ENCODE measurements around the gene PTRHD1. TPM values are rescaled to one million over a fixed set of nuclear protein-coding genes. Genes with fewer than 3 reads are reported as not detected.

PTRHD1 gene
- total RNA-seq, 4 donors from 2014 or later = 22.6 to 41.8 (median 25.8) TPM

GRCh38 chr2:24819442-24820174, 26.4 kb upstream of the PTRHD1 start:
- H3K36me3 ChIP-seq = peaks cover 0 to 97% (median 7%) of the 10 kb centered on the region in 3 donors
- no peak for DNase-seq
- H3K9me3 ChIP-seq = no peaks in the 10 kb centered on the region
- intact Hi-C loops (cut with DNase I) = no loop called here
- H3K4me1 ChIP-seq = no peaks in the 10 kb centered on the region
- 78 to 88% methylated on average over 3 to 9 of the region's 21 CpGs for WGBS, 2 donors
- no peak for TF ChIP-seq CTCF (IDR thresholded peaks at IDR 0.05)
- TF ChIP-seq POLR2A (IDR thresholded peaks at IDR 0.05) = no peak
- H3K4me3 ChIP-seq = no peak overlapping the region
- no peaks in the 10 kb centered on the region for H3K27me3 ChIP-seq
- no peak overlapping the region for H3K27ac ChIP-seq

- Histone ChIP-seq H3K9me3 (no peaks in the 10 kb centered on the region), H3K27ac (no peak overlapping the region), H3K4me3 (no peak overlapping the region), H3K4me1 (no peaks in the 10 kb centered on the region), H3K27me3 (no peaks in the 10 kb centered on the region), H3K36me3 (peaks cover 0 to 91% (median 7%) of the 10 kb centered on the region in 3 donors)
- DNase-seq = no peak
- TF ChIP-seq CTCF (IDR thresholded peaks at IDR 0.05) (no peak), POLR2A (IDR thresholded peaks at IDR 0.05) (no peak)
- intact Hi-C loops (cut with DNase I) = no loop called here
- 77 to 87% methylated on average over 5 to 7 of the region's 9 CpGs for WGBS, 2 donors
These were observed 25.6 kb upstream of the PTRHD1 start for GRCh38 chr2:24818721-24819167.

GRCh38 chr2:24816884-24817283, 23.7 kb upstream of the PTRHD1 start:
- no peak for DNase-seq
- Histone ChIP-seq H3K36me3 (peaks cover 0 to 74% (median 7%) of the 10 kb centered on the region in 3 donors), H3K27ac (no peak overlapping the region), H3K9me3 (no peaks in the 10 kb centered on the region), H3K4me3 (no peak overlapping the region), H3K27me3 (no peaks in the 10 kb centered on the region), H3K4me1 (no peaks in the 10 kb centered on the region)
- no peak for TF ChIP-seq CTCF (IDR thresholded peaks at IDR 0.05)
- no peak for TF ChIP-seq POLR2A (IDR thresholded peaks at IDR 0.05)
- WGBS, 2 donors = 65 to 81% methylated on average over 4 of the region's 4 CpGs
- intact Hi-C loops (cut with DNase I) = no loop called here

- H3K9me3 ChIP-seq = no peaks in the 10 kb centered on the region
- TF ChIP-seq CTCF (IDR thresholded peaks at IDR 0.05) = no peak
- no peak for TF ChIP-seq POLR2A (IDR thresholded peaks at IDR 0.05)
- no peak overlapping the region for H3K4me3 ChIP-seq
- no peak for DNase-seq
- intact Hi-C loops (cut with DNase I) = no loop called here
- no peaks in the 10 kb centered on the region for H3K27me3 ChIP-seq
- H3K4me1 ChIP-seq = no peaks in the 10 kb centered on the region
- peaks cover 0 to 70% (median 7%) of the 10 kb centered on the region in 3 donors for H3K36me3 ChIP-seq
- H3K27ac ChIP-seq = no peak overlapping the region
- 89 to 92% methylated on average over 6 of the region's 6 CpGs for WGBS, 2 donors
These were observed 23.2 kb upstream of the PTRHD1 start for GRCh38 chr2:24816404-24816803.

- no peak overlapping the region for H3K27ac ChIP-seq
- 91 to 93% methylated on average over 4 of the region's 4 CpGs for WGBS, 2 donors
- no peaks in the 10 kb centered on the region for H3K27me3 ChIP-seq
- TF ChIP-seq POLR2A (IDR thresholded peaks at IDR 0.05) = no peak
- TF ChIP-seq CTCF (IDR thresholded peaks at IDR 0.05) = no peak
- peaks cover 0 to 57% (median 2%) of the 10 kb centered on the region in 3 donors for H3K36me3 ChIP-seq
- no peaks in the 10 kb centered on the region for H3K4me1 ChIP-seq
- no peak overlapping the region for H3K4me3 ChIP-seq
- intact Hi-C loops (cut with DNase I) = no loop called here
- no peaks in the 10 kb centered on the region for H3K9me3 ChIP-seq
- DNase-seq = no peak
These were observed 22.0 kb upstream of the PTRHD1 start for GRCh38 chr2:24815171-24815570.

Data from esophagus squamous epithelium (tissue), 5 donors.